CD14-positive monocyte (primary cell): ENCODE results near the gene CBX5. TPM values are rescaled to one million over a fixed set of nuclear protein-coding genes. Genes with fewer than 3 reads are reported as not detected.

ENCODE experiments used
- DNase-seq, 3 donors: peaks; one replicate each; pipeline ENCODE4 v3.0.0-alpha.2; 2011 to 2022
- H2AFZ ChIP-seq: 2 replicates; pipeline ENCODE4 v1.6.0; 2012; ENCODE audit warnings: mild to moderate bottlenecking, low read depth, low read length, inconsistent platforms; ENCODE audit not compliant: insufficient read depth, poor library complexity, severe bottlenecking
- H3K27ac ChIP-seq, 2 donors: 1 replicate in 1 of 2; 2 replicates in 1 of 2; pipeline ENCODE4 v1.5.1; 2012 to 2013; ENCODE audit warnings: low read length in 2 of 2, control low read depth in 1 of 2, inconsistent platforms in 1 of 2, low read depth in 1 of 2, mild to moderate bottlenecking in 1 of 2
- H3K27me3 ChIP-seq, 2 donors: one replicate each; pipeline versions ENCODE4 v1.6.0 to v1.6.1; 2011 to 2013; ENCODE audit warnings: low read length in 2 of 2; ENCODE audit not compliant: control insufficient read depth in 2 of 2, insufficient read depth in 2 of 2
- H3K36me3 ChIP-seq, 2 donors: replicated peaks in 1 of 2; 1 replicate in 1 of 2; 2 replicates in 1 of 2; pipeline versions ENCODE4 v1.5.1 to v1.6.1; 2012 to 2013; ENCODE audit warnings: low read length in 2 of 2, control low read depth in 1 of 2, inconsistent platforms in 1 of 2, mild to moderate bottlenecking in 1 of 2; ENCODE audit not compliant: insufficient read depth in 2 of 2, control insufficient read depth in 1 of 2
- H3K4me1 ChIP-seq, 2 donors: 1 replicate in 1 of 2; 2 replicates in 1 of 2; pipeline versions ENCODE4 v1.5.1 to v1.6.1; 2012 to 2013; ENCODE audit warnings: low read length in 2 of 2, control low read depth in 1 of 2, inconsistent platforms in 1 of 2, mild to moderate bottlenecking in 1 of 2, moderate library complexity in 1 of 2; ENCODE audit not compliant: insufficient read depth in 2 of 2, control insufficient read depth in 1 of 2
- H3K4me2 ChIP-seq: replicated peaks from 2 replicates; pipeline ENCODE3; 2012; ENCODE audit warnings: low read length, moderate library complexity, mild to moderate bottlenecking; ENCODE audit not compliant: poor library complexity, severe bottlenecking; ENCODE audit errors: extremely low read depth
- H3K4me3 ChIP-seq, 3 experiments: fragments of 200-600 bp in 1 of 3; sonication (generic) in 1 of 3; replicated peaks in 1 of 3; 1 replicate in 2 of 3; 2 replicates in 1 of 3; pipeline ENCODE4 v1.5.1; 2011 to 2013; ENCODE audit warnings: low read length in 3 of 3, mild to moderate bottlenecking in 3 of 3, control low read depth in 2 of 3, low read depth in 2 of 3, inconsistent platforms in 1 of 3, moderate library complexity in 1 of 3
- H3K79me2 ChIP-seq: 2 replicates; pipeline ENCODE4 v1.6.0; 2012; ENCODE audit warnings: mild to moderate bottlenecking, control low read depth, inconsistent platforms, low read length, moderate library complexity; ENCODE audit not compliant: insufficient read depth
- H3K9ac ChIP-seq: 2 replicates; pipeline ENCODE4 v1.6.0; 2017; ENCODE audit warnings: low read length, mild to moderate bottlenecking; ENCODE audit not compliant: insufficient read depth, poor library complexity, severe bottlenecking
- H3K9me3 ChIP-seq, 2 donors: replicated peaks in 1 of 2; 1 replicate in 1 of 2; 2 replicates in 1 of 2; pipeline versions ENCODE4 v1.5.1 to v1.6.1; 2012 to 2013; ENCODE audit warnings: low read length in 2 of 2, control low read depth in 1 of 2; ENCODE audit not compliant: control insufficient read depth in 1 of 2, insufficient read depth in 1 of 2
- H4K20me1 ChIP-seq: 2 replicates; pipeline ENCODE4 v1.6.0; 2012; ENCODE audit warnings: mild to moderate bottlenecking, low read length, control low read depth, moderate library complexity; ENCODE audit not compliant: insufficient read depth
- H3K27ac Mint-ChIP-seq, 7 donors: one replicate each; pipeline ENCODE4 v1.8.0; 2020; ENCODE audit warnings: mild to moderate bottlenecking in 7 of 7, mixed read lengths in 7 of 7, moderate library complexity in 6 of 7, inconsistent platforms in 2 of 7
- H3K27me3 Mint-ChIP-seq, 3 donors: one replicate each; pipeline ENCODE4 v1.8.0; 2021 to 2022; ENCODE audit warnings: low read depth in 3 of 3, mild to moderate bottlenecking in 3 of 3, mixed read lengths in 3 of 3, moderate library complexity in 3 of 3, inconsistent platforms in 1 of 3
- H3K36me3 Mint-ChIP-seq, 2 donors: one replicate each; pipeline ENCODE4 v1.8.0; 2020; ENCODE audit warnings: mixed read lengths in 2 of 2, inconsistent platforms in 1 of 2, mild to moderate bottlenecking in 1 of 2
- H3K4me1 Mint-ChIP-seq: one replicate; pipeline ENCODE4 v1.8.0; 2020; ENCODE audit warnings: mild to moderate bottlenecking, mixed read lengths
- H3K4me3 Mint-ChIP-seq, 2 donors: one replicate each; pipeline ENCODE4 v1.8.0; 2020; ENCODE audit warnings: mild to moderate bottlenecking in 2 of 2, mixed read lengths in 2 of 2, moderate library complexity in 1 of 2
- H3K9me3 Mint-ChIP-seq, 7 donors: one replicate each; pipeline ENCODE4 v1.8.0; 2020 to 2022; ENCODE audit warnings: mixed read lengths in 7 of 7, mild to moderate bottlenecking in 6 of 7, moderate library complexity in 6 of 7, inconsistent platforms in 2 of 7
- CTCF ChIP-seq: fragments of 200-600 bp; IDR thresholded peaks from one replicate; pipeline ENCODE4 v1.8.0; 2022; ENCODE audit warnings: antibody characterized with exemption, mild to moderate bottlenecking
- WGBS: methylation state at CpG from one replicate; pipeline ENCODE4 v1.1.5; 2013; ENCODE audit warnings: missing lambda C conversion rate; ENCODE audit not compliant: insufficient coverage; 5-methylcytosine and 5-hydroxymethylcytosine counted together
- intact Hi-C, 2 donors: fragments of 100-400 bp; cut with micrococcal nuclease; formaldehyde crosslinking; loops; one replicate each; pipeline versions ENCODE4 v1.15.0 to v1.15.1; 2023
- polyA plus RNA-seq, 3 donors: library from polyadenylated mRNA; depleted of rRNA in 1 of 3; unstranded in 2 of 3; stranded (reverse) in 1 of 3; fragments of 300-500 nt in 2 of 3; fragments of >200 nt in 1 of 3; fragmentation: Illumina TruSeq in 2 of 3; gene quantifications; 1 replicate in 2 of 3; 2 replicates in 1 of 3; pipeline ENCODE4 v1.2.3, GENCODE V29; 2012 to 2021

The CBX5 gene
- polyA plus RNA-seq, 3 donors, result 2.9 to 5.4 (median 4.8) TPM

- Histone ChIP-seq H3K9me3 (no peaks in the 10 kb centered on the region), H3K4me2 (peak overlapping the region; percentile 48), H4K20me1 (no peaks in the 10 kb centered on the region), H2AFZ (no peak overlapping the region), H3K36me3 (peaks cover 0 to 7% of the 10 kb centered on the region in 2 donors), H3K27me3 (no peaks in the 10 kb centered on the region), H3K27ac (peak overlapping the region in 1 of 2 donors; percentile 58), H3K79me2 (peaks cover 93% of the 10 kb centered on the region), H3K4me1 (peaks cover 25 to 40% of the 10 kb centered on the region in 2 donors), H3K9ac (no peak overlapping the region), H3K4me3 (peak overlapping the region in 1 of 3 experiments; percentile 21)
- peak overlapping the region in 1 of 2 donors; percentile 60 for H3K4me3 Mint-ChIP-seq
- peak overlapping the region in 5 of 7 donors; percentile 2 to 43 (median 32) for H3K27ac Mint-ChIP-seq
- no peak for TF ChIP-seq CTCF
- no peaks in the 10 kb centered on the region for H3K9me3 Mint-ChIP-seq
- DNase-seq, result peak in 2 of 3 donors; percentile 10 to 28
- H3K4me1 Mint-ChIP-seq, result peaks cover 40% of the 10 kb centered on the region
- peaks cover 7% of the 10 kb centered on the region in 2 donors for H3K36me3 Mint-ChIP-seq
- peaks cover 0 to 2% (median 1%) of the 10 kb centered on the region in 3 donors for H3K27me3 Mint-ChIP-seq
- intact Hi-C loops, result no loop called here
- WGBS, result no CpG with 5 or more reads among the region's 5 CpGs
Observed at GRCh38 chr12:54261815-54262402, 18.0 kb downstream of the CBX5 start.

- H3K4me1 Mint-ChIP-seq, result peaks cover 36% of the 10 kb centered on the region
- Histone ChIP-seq H3K4me1 (peaks cover 25 to 40% of the 10 kb centered on the region in 2 donors), H2AFZ (peak overlapping the region; percentile 9), H3K27me3 (no peaks in the 10 kb centered on the region), H3K9me3 (no peaks in the 10 kb centered on the region), H3K79me2 (peaks cover 85% of the 10 kb centered on the region), H3K4me3 (peak overlapping the region in 1 of 3 experiments; percentile 47), H3K4me2 (peak overlapping the region; percentile 59), H3K27ac (no peak overlapping the region), H3K9ac (no peak overlapping the region), H3K36me3 (peaks cover 12 to 27% of the 10 kb centered on the region in 2 donors), H4K20me1 (no peaks in the 10 kb centered on the region)
- 7% methylated on average over 4 of the region's 11 CpGs for WGBS
- intact Hi-C loops, result no loop called here
- peak in 2 of 3 donors; percentile 34 to 43 for DNase-seq
- peak overlapping the region; percentile 51 to 71 for H3K4me3 Mint-ChIP-seq
- H3K27ac Mint-ChIP-seq, result peak overlapping the region in 4 of 7 donors; percentile 3 to 59 (median 16)
- no peaks in the 10 kb centered on the region for H3K9me3 Mint-ChIP-seq
- no peak for TF ChIP-seq CTCF
- H3K36me3 Mint-ChIP-seq, result peaks cover 19 to 21% of the 10 kb centered on the region in 2 donors
- peaks cover 0 to 2% (median 0%) of the 10 kb centered on the region in 3 donors for H3K27me3 Mint-ChIP-seq
Observed at GRCh38 chr12:54259194-54260011, 20.5 kb downstream of the CBX5 start.
